H1 (cell line): ENCODE data around the gene LAMP5. TPM values are rescaled to one million over a fixed set of nuclear protein-coding genes. Genes with fewer than 3 reads are reported as not detected.

Experiments
- ASH2L ChIP-seq: fragments of 200-600, 300-600 bp; sonication (generic); IDR thresholded peaks from one replicate; pipeline ENCODE4 v1.7.1; 2017; ENCODE audit warnings: low read length
- CBX5 ChIP-seq: fragments of 300-800, 300-1000 bp; sonication (generic); IDR thresholded peaks from 2 replicates; pipeline ENCODE4 v1.7.1; 2016; ENCODE audit warnings: antibody characterized with exemption, low read length, low read depth
- CEBPB ChIP-seq: IDR thresholded peaks from 2 replicates; pipeline ENCODE4 v1.6.1; 2012; ENCODE audit warnings: low read depth, low read length
- GTF2F1 ChIP-seq: IDR thresholded peaks from 2 replicates; pipeline ENCODE4 v1.6.1; 2012; ENCODE audit warnings: low read depth, low read length, improper control_type of control experiment, borderline replicate concordance
- HDAC2 ChIP-seq, 2 experiments: fragments of 300-600 bp in 1 of 2; sonication (generic) in 1 of 2; IDR thresholded peaks; 2 replicates each; pipeline ENCODE4 v1.6.1; 2011 to 2012; ENCODE audit warnings: low read depth in 2 of 2, low read length in 2 of 2, mild to moderate bottlenecking in 2 of 2, moderate library complexity in 2 of 2, borderline replicate concordance in 1 of 2, inconsistent platforms in 1 of 2
- HDAC6 ChIP-seq: IDR thresholded peaks from one replicate; pipeline ENCODE4 v1.7.1; 2012; ENCODE audit warnings: low read depth, mild to moderate bottlenecking, inconsistent platforms, low read length, moderate library complexity
- MAX ChIP-seq: IDR thresholded peaks from 2 replicates; pipeline ENCODE4 v1.6.1; 2012; ENCODE audit warnings: inconsistent platforms
- polyA plus RNA-seq, 7 experiments: library from polyadenylated mRNA; depleted of rRNA in 3 of 7; stranded (reverse) in 5 of 7; unstranded in 2 of 7; fragments of >200 nt in 5 of 7; fragments of 200-250 nt in 2 of 7; gene quantifications; 1 replicate in 5 of 7; 2 replicates in 1 of 7; 4 replicates in 1 of 7; pipeline versions ENCODE4 v1.2.1 to v1.2.3, GENCODE V29; 2011 to 2013; ENCODE audit warnings: missing spikeins in 2 of 7, mixed read lengths in 2 of 7
- total RNA-seq: library from RNA; stranded (reverse); fragmentation: NEBNext Ultra II Directional; extraction: Animal tissue kit (Norgen Biotek cat#: 25700); gene quantifications from 2 replicates; pipeline ENCODE4 v1.2.1, GENCODE V29; 2021

The LAMP5 gene
- total and polyA plus RNA-seq, 2 of the 8 experiments (the other 6 are each of a cell fraction or from before 2014, with no cell fraction given) = 0.22 to 1.9 TPM

DNA sequence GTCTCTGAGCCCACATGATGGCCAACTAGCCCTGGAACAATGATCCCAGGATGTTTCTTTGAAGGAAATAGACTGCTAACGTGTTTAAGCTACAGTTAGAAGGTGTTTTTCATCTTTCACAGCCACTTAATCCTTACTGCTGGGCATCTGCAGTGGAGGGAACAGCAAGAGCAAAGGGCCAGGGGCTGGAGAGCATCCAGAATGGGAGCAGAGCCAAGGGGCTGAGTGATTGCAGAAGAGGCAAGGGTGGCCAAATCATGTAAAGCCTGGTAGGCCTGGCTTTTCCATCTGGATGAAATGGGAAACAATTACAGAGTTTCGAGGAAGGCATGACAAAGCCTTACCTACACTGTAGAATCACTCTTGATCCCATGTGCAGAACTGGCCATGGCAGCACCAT, 18.7 kb upstream of the LAMP5 start (continued):
- TF ChIP-seq GTF2F1 (no peak), HDAC2 (IDR thresholded peaks at IDR 0.05; ENCODE audit: borderline replicate concordance in 1 of 2, low read depth in 2 of 2, low read length in 2 of 2) (no peak), CBX5 (no peak), MAX (no peak), HDAC6 (no peak), ASH2L (no peak), CEBPB (no peak)
- TF ChIP-seq, all 59 proteins: peak for 0
